ENCODE data around the gene BIRC7. TPM values are rescaled to one million over a fixed set of nuclear protein-coding genes. Genes with fewer than 3 reads are reported as not detected.
A peak's percentile ranks its signal among the peaks of the same experiment; 100 is the strongest.

BIRC7 gene
- total and polyA plus RNA-seq, 2 donors (not counting 3 experiments of a cell fraction or from before 2014, with no cell fraction given): not detected

- POLR2A ChIA-PET: no interaction called here
- intact Hi-C loops (cut with micrococcal nuclease): loop anchor here (1.0 to 5.0 kb wide), 2 partner anchors 33 to 159 kb away; no protein-coding TSS in a partner anchor
Measured at GRCh38 chr20:63215101-63216040, 20.3 kb upstream of the BIRC7 start.

More at GRCh38 chr20:63215101-63216040, 20.3 kb upstream of the BIRC7 start:
- TSS peak; percentile 62 for BruUV-seq (replicated peaks)
- TF ChIP-seq MYC (IDR thresholded peaks at IDR 0.05; ENCODE audit: low read depth, low read length): no peak
- TF ChIP-seq, protein P1, sequence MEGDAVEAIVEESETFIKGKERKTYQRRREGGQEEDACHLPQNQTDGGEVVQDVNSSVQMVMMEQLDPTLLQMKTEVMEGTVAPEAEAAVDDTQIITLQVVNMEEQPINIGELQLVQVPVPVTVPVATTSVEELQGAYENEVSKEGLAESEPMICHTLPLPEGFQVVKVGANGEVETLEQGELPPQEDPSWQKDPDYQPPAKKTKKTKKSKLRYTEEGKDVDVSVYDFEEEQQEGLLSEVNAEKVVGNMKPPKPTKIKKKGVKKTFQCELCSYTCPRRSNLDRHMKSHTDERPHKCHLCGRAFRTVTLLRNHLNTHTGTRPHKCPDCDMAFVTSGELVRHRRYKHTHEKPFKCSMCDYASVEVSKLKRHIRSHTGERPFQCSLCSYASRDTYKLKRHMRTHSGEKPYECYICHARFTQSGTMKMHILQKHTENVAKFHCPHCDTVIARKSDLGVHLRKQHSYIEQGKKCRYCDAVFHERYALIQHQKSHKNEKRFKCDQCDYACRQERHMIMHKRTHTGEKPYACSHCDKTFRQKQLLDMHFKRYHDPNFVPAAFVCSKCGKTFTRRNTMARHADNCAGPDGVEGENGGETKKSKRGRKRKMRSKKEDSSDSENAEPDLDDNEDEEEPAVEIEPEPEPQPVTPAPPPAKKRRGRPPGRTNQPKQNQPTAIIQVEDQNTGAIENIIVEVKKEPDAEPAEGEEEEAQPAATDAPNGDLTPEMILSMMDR (IDR thresholded peaks at IDR 0.05; ENCODE audit: extremely low read depth in 1 of 2, insufficient read depth in 1 of 2, low read depth in 1 of 2, low read length in 2 of 2): peak; percentile 55 to 76
- DNase-seq (ENCODE audit: low read depth, low spot score): peak; percentile 66
- H3K27ac ChIP-seq (ENCODE audit: insufficient read depth, low read depth, low read length): peak overlapping the region; percentile 79
- FAIRE-seq: peak; percentile 85
- CTCF ChIA-PET: interaction anchor here (1.0 to 3.7 kb wide), 16 partner anchors 9 to 243 kb away, joined by 3 to 30 read pairs (median 4); partner anchors contain the start of gene ARFGAP1
- peak overlapping the region; percentile 28 for H2AFZ ChIP-seq (ENCODE audit: low read depth, low read length)
- H3K4me3 ChIP-seq (replicated peaks in 1 of 3; ENCODE audit: insufficient read depth in 1 of 3, low read depth in 1 of 3, low read length in 3 of 3): peak overlapping the region; percentile 59 to 94 (median 86)
- no peaks in the 10 kb centered on the region for H3K27me3 ChIP-seq (ENCODE audit: control insufficient read depth in 2 of 2, insufficient read depth in 2 of 2, low read length in 2 of 2)
- H3K4me1 ChIP-seq (ENCODE audit: control insufficient read depth, extremely low read depth, insufficient read depth, low read length): peaks cover 13% of the 10 kb centered on the region
- H3K9me1 ChIP-seq (replicated peaks; ENCODE audit: control insufficient read depth, extremely low read depth, insufficient read depth, low read length): no peaks in the 10 kb centered on the region
- H3K79me2 ChIP-seq (ENCODE audit: control insufficient read depth, insufficient read depth, low read length): peaks cover 54% of the 10 kb centered on the region
- dilution Hi-C loops (cut with MboI; ENCODE audit: extremely low pct_ligation_motif_present, low sequenced_read_pairs): no loop called here
- H3K4me2 ChIP-seq (ENCODE audit: insufficient read depth, low read length): peak overlapping the region; percentile 82
- peaks cover 13 to 15% of the 10 kb centered on the region in 2 experiments for H3K36me3 ChIP-seq (ENCODE audit: control insufficient read depth in 2 of 2, extremely low read depth in 1 of 2, insufficient read depth in 2 of 2, low read length in 2 of 2)
- no peaks in the 10 kb centered on the region for H3K9me3 ChIP-seq (replicated peaks; ENCODE audit: control insufficient read depth, insufficient read depth, low read length)
- H4K20me1 ChIP-seq (replicated peaks; ENCODE audit: control insufficient read depth, extremely low read depth, insufficient read depth, low read length): peaks cover 4% of the 10 kb centered on the region
- H3K9ac ChIP-seq (replicated peaks; ENCODE audit: extremely low read depth, insufficient read depth, low read length): peak overlapping the region; percentile 94

Measured in endothelial cell of umbilical vein (primary cell).